Right renal pelvis (tissue), 4 donors: ENCODE results near the gene GABARAP. TPM values are rescaled to one million over a fixed set of nuclear protein-coding genes. Genes with fewer than 3 reads are reported as not detected.
A peak's percentile ranks its signal among the peaks of the same experiment; 100 is the strongest.

Source experiments
- DNase-seq, 4 donors: peaks; one replicate each; pipeline ENCODE4 v3.0.0-alpha.2; 2013; ENCODE audit warnings: low read depth in 4 of 4, low spot score in 3 of 4, missing footprints in 1 of 4
- polyA plus RNA-seq, 4 donors: library from polyadenylated mRNA; unstranded; fragments of 120-200 nt; gene quantifications; one replicate each; pipeline ENCODE4 v1.2.1, GENCODE V29; 2013; ENCODE audit not compliant: insufficient read length in 4 of 4

Gene GABARAP
- polyA plus RNA-seq, 4 donors, result 389 to 496 (median 451) TPM

DNA sequence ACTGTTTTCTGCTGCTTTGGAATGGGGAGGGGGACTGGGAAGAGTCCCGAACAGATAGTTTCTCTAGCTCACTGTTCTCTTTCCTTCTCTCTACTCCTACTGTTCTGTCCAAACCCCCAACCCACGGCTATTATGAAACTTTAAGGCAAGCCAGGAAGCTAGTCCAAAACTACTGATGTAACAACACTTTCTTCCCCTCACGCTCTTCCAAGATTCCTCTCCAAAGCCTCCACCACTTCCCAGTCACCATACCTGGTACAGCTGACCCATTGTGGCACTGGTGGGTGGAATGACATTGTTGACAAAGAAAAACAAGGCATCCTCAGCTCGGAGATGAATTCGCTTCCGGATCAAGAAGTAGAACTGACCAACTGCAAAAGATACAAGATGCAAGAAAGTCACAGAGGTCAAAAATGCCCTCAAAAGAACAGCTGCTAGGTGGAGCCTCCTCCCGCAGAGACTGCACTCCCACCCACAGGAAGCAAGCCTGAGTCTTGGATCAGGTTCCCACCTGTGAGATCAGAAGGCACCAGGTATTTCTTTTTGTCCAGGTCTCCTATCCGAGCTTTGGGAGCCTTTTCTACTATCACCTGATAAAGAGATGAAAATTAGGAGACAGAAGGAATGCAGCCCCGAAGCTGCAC, 1.0 kb downstream of the GABARAP start:
- DNase-seq, result no peak

DNA sequence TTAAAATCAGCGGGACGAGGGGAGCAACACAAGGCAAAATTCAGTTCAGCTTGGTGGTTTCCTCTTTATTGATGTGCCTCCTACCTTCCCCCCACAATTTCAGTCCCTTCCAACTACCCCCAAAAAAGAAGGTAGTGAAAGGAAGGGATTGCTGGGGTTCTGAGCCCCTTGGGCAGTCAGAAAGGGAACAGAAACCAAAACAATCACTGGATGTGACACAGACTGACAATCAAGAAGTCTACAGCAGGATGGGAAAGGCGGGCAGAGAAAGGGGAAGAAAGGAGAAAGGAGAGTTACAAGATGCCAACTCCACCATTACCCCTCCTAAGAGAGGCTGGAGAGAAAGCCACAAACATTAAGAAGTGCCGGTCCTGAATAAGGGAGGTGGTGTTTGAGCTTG, 1.9 kb downstream of the GABARAP start:
- DNase-seq, result no peak

DNA sequence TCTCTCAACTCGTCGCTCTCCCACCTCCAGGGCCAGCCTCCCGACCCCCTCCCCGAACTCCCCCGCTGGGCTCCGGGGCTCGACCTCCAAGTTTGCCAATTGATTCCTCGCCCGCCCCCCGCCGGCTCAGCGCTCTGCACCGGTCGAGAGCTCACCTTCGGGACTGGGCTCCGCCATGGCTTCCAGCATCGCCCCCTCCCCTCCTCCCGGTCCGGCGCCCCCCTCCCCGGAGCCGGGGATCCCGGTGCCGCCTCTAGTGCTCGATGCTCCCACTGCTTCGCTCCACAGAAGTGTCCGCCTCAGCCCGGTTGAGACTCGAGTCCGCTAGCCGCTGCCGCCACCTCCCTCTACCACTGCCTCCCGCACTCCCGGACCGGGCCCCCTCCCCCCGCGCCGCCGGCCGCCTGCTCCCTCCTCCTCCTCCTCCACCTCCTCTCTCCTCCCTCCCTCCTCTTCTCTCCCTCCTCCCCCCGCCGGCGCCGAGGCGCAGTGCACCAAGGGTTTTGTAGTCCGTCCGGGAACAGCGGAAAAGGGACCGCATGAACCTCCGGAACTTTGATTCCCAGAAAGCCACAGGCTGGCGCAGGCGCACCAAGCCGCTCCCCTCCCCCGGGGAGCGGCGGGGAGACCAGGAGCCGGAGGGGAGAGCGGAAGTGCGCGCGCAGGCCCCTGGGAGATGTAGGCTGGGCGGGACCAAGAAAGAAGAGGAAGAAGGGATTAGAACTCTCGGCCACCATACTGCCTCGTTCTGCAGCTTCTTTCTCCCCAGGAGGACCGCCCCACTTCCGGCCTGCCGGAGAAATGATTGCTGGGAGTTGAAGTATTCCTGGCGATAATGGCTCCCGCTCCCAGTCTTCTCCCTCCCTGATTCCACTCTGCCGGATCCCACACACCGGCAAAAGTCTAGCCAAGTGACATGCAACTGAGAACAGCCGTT, 2.9 kb downstream of the GABARAP start, which contains the start of gene PHF23:
TSS of gene PHF23 (minus strand) at position 367 of the 937 bp plus-strand sequence. CDS start at position 189, 178 bp downstream.
- peak; percentile 98 to 99 (median 99) for DNase-seq

DNA sequence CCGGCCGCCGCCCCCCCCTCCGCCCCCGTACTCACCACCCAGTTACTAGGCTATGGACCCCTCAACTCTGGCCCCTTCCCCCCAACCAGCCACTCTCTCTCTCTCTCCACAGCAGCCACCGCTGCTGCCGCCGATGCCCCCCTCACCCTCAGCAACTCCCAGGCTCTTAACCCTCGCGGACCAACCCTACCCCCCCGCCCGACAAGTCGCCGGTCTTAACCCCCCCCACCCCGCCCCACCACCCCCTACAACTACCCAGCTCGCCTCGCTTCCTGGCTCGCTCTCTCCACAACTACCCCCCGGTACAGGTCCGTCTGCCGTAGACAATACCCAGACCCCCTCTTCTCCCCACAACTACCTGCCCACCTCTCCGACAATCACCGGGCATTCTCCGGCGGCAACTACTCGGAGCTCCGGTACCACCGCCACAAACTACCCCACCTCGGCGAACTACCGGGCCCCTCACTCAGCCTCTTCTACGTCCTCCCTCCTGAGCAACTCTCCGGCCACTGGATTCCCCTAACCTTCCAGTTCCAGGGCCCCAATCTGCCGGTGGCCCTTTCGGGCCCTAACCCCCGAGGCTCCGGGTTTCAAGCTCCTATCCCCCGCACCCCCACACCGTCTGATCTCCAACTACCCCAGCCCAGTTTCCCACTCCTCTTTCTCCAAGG, 3.7 kb downstream of the GABARAP start:
- no peak for DNase-seq

DNA sequence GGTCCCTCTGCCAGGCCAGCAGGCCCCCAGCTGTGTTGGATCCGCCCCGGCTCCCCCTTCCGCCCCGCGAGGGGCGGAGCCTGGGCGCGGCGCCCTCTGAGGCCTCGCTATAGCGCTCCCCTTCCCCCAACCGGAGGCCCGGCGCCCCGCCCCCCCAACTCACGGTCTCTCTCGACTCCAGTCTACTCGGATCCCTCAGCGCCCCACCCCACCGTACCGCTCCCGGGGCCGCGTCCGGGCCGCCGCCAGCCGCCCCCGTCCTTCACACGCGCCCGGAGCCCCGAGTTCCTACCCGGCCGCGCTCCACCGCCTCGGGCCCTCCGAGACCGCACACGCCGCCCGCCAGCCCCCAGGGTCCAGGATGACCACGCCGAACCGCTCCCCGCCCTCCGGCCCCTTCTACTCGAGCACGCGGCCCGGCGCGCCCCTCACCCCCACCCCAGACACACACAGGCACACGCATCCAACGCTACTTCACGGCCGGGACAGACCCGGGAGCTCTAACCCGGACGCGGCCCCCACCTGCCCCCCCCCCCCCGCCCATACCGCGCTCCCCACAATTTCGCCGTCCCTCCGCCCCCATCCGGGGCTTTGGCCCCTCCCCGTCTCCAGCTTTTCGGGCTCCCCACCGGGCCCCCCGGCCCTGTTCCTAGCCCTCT, 4.4 kb downstream of the GABARAP start:
- DNase-seq, result no peak

DNA sequence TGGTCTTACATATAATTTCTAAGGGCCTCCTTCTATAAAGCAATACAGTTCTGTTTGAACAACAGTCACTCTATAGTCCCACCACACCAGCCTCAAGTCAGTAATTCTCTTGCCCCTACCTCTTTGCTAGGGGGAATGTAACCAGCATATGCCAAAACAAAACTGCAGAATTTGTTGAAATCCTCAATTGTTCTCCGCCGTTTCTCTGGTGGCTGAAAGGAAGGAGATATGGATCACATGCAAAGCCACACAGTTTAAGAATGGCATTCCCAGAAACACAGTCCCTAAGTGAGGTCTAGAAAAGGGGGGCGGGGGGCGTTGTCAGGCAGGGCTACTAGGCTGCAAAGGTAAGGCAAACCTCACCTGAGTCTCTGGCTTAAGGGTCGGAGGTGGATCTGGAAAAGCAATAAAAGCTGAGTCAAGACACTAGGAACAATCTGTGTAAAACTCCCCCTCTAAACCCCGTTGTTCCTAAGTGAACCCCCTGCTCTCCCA, 4.9 kb downstream of the GABARAP start:
- DNase-seq, result no peak

DNA sequence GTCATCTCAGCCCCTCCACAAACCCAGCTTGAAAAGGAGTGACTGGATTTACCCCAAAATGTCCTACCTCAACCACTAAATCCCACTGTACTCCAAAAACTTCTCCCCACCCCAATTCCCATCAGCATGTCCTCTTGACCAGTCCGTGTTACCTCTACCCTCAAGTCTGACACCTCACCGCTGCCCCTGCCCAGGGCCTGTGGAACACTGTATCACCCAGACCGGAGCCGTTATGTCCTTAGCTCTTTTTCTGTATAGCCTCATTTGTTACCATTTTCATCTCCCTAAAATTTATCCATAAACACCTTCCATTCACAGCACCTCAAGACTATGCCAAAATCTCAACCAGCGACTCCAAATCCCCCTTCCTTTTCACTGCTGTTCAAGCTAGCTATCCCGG, 5.4 kb downstream of the GABARAP start:
- no peak for DNase-seq

DNA sequence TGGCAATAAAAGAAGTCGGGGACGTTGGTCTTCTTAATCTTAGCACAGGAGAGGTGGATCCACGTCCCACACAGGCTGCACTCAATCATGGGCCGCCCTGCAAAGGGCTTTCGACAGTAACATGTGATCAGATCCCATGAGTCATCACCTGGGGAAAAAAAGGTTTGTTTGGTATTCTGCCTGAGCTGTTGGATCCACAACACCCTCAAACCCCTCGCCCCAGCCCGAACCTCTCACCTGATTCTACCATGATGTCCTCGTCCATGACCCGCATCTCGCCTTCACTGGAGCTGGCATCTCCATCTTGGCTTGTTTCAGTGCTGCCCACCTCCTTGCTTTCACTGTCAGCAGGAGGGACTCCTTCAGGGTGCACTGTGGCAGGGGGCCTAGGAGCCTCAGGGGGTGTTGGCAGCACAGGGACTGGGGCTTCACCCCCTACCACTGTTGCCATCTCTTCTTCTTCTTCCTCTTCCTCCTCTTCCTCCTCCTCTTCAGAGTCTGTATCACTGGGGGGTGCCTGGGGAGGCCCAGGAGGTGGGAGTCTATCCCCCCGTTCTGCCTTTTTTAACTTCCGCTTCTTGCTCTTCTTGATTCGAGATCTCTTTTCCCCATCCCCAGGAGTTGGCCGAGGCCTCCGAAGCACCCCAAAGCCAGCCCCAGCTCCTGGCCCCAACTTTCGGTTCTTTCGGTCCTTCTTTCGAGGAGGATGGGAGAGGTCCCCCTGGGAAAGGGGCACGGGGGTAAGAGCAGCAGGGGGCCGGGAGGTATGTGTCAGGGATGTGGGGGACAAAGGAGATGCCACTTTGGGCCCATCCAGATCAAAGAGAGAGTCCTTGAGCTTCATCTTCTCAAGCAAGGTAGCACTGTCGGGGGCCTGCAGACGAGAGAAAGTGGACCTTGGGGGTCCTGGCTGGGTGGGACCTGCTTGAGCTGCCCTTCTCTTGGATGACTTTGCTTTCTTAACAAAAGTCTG, 6.3 kb downstream of the GABARAP start:
- DNase-seq, result no peak

DNA sequence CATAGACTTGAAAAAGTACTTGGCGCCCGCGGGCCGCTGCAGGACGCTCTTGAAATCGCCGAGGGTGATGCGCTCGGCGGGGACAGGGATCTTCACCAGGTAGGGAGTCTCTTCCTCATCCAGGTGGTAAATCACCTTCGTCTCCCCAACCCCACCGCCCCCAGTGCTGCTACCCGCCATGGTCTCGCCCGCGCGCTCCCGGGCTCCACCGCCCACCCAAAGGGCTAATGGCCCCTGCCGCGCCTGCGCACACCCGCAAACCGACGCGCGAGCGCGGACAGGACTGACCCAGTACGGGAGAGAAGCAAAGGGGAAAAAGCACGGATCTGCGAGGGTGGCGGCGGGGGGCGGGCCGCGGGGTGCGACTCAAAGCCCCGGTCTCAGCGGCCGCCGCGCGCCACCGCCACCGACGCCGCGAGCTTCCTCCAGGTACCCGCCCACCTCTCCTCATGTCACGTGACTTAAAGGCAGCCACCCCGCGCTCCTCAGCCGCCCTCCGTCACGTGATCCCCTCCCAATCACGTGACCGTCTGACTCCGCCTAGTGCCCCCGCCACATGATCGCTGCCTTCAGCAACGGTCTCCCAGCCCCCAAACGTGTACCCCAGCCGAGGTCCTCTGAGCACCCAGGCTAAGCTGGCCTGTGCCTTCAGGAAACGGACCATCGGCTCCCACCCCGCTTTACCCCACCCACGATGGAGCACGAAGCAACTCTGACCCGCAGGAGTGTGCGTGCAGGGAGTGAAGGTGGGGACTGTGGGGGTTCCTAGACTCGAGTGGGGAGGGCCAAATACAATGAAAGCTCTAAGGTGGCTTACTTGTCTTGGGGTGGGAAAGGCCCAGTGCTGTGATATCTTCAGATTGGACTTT, 7.9 kb downstream of the GABARAP start, which contains the start of gene DVL2:
TSS of gene DVL2 (minus strand) at position 435 of the 869 bp plus-strand sequence. CDS start at position 180, 255 bp downstream.
- peak in 3 of 4 donors; percentile 88 to 90 (median 89) for DNase-seq

DNA sequence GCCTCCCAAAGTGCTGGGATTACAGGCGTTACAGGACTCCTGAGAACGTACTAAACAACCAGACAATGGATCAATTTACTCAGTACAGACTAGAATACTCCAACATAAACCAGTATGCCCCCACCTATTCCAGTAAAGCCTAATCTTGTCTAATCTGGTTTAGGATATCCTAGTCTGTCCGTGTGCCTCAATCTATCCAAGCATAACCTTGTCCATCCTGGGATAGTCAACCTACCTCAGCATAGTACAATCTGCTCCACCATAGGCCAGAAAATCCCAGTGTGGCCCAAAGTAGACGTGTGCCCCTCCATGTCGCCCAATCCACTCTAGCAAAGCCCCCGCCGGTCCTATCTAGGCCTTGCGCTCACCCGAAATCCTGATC, 8.6 kb downstream of the GABARAP start:
- DNase-seq, result no peak

DNA sequence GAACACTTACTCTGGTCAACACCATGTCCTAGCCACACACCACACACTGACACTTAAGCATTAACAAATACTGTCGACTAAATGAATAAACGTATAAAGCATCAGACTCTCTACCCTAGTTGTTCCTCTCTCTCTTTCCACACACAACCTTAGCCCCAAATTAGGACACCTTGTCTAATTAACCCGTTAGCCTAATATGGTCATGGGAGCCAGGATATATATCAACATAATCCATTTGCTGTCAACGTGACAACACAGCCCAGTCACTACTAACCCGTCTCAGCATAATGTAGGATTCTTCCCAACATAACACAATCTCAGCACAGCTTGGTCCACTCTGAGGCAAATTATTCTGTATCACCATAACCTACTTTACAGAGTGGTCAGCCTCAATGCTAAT, 10.1 kb downstream of the GABARAP start:
- no peak for DNase-seq

DNA sequence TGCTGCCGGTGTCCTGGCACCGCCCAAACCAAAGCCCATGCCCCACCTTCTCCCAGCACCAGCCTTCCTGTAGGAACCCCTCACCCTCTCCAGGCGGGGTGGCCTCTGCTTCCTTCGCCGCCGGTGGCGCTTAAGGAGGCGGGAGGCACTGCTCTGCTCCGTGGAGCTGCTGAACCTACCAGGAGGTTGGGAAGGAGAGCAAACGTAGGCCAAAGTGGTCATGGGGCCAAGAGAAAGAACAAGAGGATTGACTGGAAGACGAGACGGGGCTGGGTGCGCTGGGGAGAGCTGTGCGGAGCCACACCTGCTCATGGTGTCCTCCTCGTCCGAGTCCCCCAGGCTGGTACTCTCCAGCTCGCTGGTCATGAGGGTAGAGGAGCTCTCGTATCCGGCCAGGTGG, 12.7 kb downstream of the GABARAP start:
- DNase-seq, result no peak

DNA sequence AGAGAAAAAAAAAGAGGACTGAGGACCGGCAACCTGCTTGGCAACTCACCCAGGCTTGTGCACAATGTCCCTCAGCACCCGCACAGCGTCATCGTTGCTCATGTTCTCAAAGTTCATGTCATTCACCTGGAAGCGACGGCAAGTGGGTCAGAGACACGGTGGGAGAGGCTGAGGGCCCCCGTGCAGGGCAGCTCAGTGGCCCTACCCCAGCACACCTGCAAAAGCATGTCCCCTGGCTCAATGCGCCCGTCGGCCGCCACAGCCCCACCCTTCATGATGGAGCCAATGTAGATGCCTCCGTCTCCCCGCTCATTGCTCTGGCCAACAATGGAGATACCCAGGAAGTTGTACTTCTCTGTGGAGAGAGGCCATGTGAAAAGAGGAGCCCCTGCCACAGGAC, 13.3 kb downstream of the GABARAP start:
- DNase-seq, result no peak

DNA sequence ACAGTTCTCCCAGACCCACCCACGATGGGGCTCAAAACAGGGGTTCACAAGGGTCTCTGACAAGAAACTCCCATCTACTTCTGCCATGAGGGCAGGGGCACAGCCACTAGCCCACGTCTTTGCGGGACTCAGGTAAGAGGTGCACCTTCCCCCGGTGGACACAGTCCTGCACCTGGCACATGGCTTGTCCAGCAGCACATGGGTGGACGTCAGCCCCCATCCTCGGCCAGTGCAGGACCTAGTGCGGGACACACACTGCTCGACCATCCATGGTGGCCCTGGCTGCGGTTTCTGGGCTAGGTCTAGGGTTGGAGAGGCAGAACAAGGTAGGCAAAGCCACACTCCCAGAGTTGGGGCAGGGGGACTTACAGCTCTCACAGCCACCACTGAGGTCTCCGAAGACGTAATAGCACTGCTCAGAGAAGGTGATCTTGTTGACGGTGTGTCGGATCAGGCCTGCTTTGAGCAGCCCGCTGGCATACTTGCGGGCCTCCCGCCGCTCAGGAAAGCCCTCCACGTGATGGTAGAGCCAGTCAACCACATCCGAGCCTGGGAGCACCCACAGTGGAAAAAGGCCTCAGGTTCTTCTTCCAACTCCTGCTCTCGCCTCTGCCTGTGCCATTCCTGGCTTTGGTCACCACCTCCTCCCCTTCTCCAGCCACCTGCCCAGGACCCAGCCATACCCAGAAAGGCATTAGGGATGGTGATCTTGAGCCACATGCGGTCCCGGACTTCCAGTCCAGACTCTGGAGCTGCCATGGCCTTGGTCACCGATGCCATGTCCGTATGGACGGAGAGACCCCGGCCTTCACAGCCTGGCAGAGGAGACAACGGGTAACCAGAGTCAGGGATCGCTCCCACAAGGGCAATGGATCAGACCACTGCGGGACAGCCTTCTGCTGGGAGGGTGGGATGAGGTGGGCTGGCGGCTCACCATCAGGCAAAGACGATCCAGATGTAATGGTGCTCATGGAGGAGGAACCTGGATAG, 15.2 kb downstream of the GABARAP start:
- no peak for DNase-seq

DNA sequence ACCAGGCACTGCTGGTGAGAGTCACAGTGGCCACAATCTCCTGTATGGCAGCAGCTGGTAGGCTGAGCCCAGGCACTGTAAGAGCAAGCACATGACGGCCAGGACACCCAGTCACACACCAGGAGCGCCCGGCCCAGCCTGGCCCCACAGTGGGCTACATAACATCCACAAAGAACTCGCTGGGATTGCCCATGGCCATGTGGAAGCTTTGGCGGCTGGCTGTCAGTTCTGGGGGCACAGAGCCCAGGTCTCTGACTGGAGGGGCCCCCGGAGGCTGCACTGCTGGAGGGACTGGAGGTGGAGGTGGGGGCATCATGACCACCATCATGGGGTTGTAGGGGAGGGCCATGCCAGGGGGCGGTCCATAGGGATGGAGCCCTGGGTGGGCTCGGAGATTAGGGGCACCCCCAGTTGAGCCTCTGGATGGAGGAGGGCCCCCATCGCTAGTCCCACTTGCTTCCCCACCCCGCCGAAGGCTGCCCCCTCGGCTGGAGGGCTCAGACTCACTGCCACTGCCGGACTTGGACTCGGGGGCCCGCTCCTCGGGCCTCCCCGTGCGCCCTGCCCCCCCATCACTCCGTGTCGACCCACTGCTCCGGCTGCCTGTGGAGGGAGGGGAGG, 16.4 kb downstream of the GABARAP start:
- DNase-seq, result no peak

DNA sequence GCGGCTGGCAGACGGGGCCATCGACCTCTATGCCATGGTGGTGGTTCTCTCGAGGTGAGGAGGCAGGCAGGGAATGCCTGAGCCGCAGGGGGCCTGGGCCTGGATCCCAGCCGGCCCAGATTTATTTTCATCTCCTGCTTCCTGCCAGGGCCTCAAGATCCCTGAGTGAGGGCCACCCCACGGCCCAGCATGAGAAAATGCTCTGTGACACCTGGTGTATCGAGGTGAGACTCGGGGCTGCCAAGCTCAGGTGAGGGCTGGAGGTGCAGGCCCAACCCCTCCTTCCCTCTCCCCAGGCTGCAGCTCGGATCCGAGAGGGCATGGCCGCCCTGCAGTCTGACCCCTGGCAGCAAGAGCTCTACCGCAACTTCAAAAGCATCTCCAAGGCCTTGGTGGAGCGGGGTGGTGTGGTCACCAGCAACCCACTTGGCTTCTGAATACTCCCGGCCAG, 17.6 kb downstream of the GABARAP start:
- DNase-seq, result no peak

DNA sequence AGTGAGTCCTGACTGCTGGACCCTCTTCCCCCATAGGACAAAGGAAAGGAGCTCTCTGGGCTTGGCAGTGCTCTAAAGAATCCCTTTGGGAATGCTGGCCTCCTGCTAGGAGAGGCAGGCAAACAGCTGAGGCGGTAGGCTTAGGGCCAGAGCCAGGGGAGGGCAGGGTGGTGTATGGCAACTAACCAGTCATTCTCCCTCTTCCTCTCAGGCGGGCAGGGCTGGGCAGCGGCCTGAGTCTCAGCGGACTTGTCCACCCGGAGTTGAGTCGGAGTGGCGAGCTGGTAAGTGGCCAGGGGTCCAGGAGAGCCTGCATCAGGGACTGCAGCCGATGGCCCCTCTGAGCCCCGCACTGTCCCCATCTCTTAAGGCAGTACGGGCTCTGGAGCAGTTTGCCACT, 18.1 kb downstream of the GABARAP start:
- DNase-seq, result no peak
